ENCODE data around the gene RUFY2. TPM values are rescaled to one million over a fixed set of nuclear protein-coding genes. Genes with fewer than 3 reads are reported as not detected.

Gene RUFY2
- polyA plus RNA-seq, 6 donors from 2014 or later = 3.8 to 15.7 (median 11.1) TPM

- no peak for ATAC-seq (ENCODE audit: low read depth in 2 of 2)
- Mint-ChIP-seq H3K27ac (peak overlapping the region in 1 of 6 donors; percentile 47), H3K4me3 (peak overlapping the region in 1 of 8 donors; percentile 53)
Measured at GRCh38 chr10:68302503-68302823, 104.6 kb downstream of the RUFY2 start.

DNA sequence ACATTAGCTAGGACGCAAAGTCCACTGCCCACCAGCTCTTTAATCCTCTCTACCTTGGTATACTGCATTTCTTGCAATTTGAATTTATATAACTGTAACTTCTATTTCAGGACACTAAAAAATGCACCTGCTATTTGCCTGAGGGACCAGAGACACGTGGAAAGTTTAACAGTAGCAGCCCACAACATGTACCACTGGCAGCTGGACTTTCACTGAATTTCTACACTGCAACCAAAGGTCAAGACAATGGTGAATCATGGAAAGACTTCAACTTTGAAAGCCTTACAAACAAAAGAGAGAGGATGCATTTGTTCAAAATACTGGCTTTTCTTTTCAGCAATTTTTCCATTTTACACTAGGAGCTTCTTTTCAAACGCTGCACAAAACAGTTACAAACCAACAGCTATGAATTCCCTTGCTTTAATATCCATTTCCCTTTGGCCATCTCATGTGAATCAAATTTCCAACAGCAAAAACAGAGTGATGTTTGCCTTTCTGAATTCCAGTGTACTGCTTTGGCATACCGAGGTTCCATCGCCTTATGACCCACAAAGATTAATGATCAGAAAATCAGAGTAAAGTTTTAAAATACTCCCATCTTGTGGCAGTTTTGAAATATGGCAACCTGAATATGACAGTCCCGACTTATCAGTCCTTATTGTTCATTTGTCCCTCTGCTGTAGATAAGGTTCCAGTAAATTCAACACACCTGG is 105.1 kb downstream of the RUFY2 start:
- DNase-seq (peak; percentile 33), ATAC-seq (ENCODE audit: low read depth in 2 of 2) (peak; percentile 44 to 52)
- Mint-ChIP-seq H3K4me3 (peak overlapping the region in 7 of 8 donors; percentile 10 to 88 (median 60)), H3K9me3 (no peaks in the 10 kb centered on the region), H3K27me3 (no peaks in the 10 kb centered on the region), H3K27ac (peak overlapping the region in 2 of 6 donors; percentile 36 to 47), H3K4me1 (peaks cover 25 to 33% (median 27%) of the 10 kb centered on the region in 3 donors), H3K36me3 (no peaks in the 10 kb centered on the region)

More at GRCh38 chr10:68302503-68302823, 104.6 kb downstream of the RUFY2 start:
- H3K4me1 Mint-ChIP-seq = peaks cover 25 to 33% (median 27%) of the 10 kb centered on the region in 3 donors
- no peaks in the 10 kb centered on the region for H3K9me3 Mint-ChIP-seq
- DNase-seq = no peak
- no peaks in the 10 kb centered on the region for H3K36me3 Mint-ChIP-seq
- H3K27me3 Mint-ChIP-seq = no peaks in the 10 kb centered on the region

GRCh38 chr10:68301301-68301700 is 105.8 kb downstream of the RUFY2 start:
- H3K4me1 Mint-ChIP-seq = peaks cover 25 to 38% (median 27%) of the 10 kb centered on the region in 3 donors
- H3K36me3 Mint-ChIP-seq = no peaks in the 10 kb centered on the region
- ATAC-seq (ENCODE audit: low read depth in 2 of 2) = no peak
- no peaks in the 10 kb centered on the region for H3K9me3 Mint-ChIP-seq
- peak overlapping the region in 7 of 8 donors; percentile 35 to 88 (median 60) for H3K4me3 Mint-ChIP-seq
- peak overlapping the region in 4 of 6 donors; percentile 30 to 93 (median 76) for H3K27ac Mint-ChIP-seq
- DNase-seq = no peak
- H3K27me3 Mint-ChIP-seq = no peaks in the 10 kb centered on the region

DNA sequence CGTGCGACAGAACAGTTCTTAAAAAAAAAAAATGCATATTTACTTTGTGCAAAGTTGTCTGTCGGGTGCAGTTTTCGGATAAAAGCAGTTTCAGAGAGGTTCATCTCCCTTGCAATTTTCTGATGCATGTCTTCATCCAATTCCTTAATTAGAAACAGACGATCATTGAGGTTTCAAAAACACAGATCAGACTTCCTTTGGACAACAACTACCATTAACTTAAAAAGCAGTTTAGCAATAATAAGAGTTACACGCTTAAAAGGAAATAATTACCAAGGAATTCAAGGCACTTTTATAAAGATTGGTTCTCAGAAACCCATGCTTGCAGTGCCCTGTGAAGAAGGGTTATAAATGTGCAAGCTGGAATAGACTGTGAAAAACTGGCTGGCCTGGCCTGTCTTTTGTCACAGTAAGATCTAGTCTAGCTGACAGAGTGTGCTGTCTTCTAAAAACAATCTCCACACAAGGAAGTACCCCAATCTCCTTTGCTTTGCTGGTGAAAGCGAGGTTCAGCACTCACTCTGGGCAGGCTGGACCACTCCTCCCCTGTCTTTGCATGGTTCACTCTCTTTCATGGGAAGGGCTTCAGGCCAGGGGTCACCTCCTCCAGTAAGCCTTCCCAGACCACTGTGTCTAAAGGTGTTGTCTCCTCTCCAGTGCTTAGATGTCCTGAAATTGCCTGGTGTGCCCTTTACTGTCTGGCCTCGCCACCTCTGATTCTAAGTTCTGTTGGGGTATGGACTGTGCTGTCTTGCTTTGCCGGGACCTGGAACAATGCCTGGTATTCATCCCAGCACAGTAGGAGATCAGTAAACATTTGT is 110.0 kb downstream of the RUFY2 start:
- no peaks in the 10 kb centered on the region for H3K27me3 Mint-ChIP-seq
- no peaks in the 10 kb centered on the region for H3K9me3 Mint-ChIP-seq
- no peaks in the 10 kb centered on the region for H3K36me3 Mint-ChIP-seq
- DNase-seq (no peak), ATAC-seq (ENCODE audit: low read depth in 2 of 2) (no peak)
- peak overlapping the region in 2 of 6 donors; percentile 23 to 24 for H3K27ac Mint-ChIP-seq
- peak overlapping the region in 2 of 8 donors; percentile 22 to 63 for H3K4me3 Mint-ChIP-seq
- H3K4me1 Mint-ChIP-seq = peaks cover 23 to 35% (median 24%) of the 10 kb centered on the region in 3 donors

Other genes starting within 250 kb of the RUFY2 start
- gene ATOH7, start 175.2 kb downstream of the RUFY2 start, polyA plus RNA-seq (ENCODE audit: low read depth in 6 of 6) = under 1 TPM in 1 of 6 donors, not detected in 5; 0.23 TPM
- 100 to 1,000 TPM; 101 to 147 (median 126) TPM for gene HNRNPH3, start 75.2 kb downstream of the RUFY2 start, polyA plus RNA-seq (ENCODE audit: low read depth in 6 of 6)
- 1 to 10 TPM in 2 of 6 donors, under 1 TPM in 3, not detected in 1; 0.77 to 2.0 (median 1.00) TPM for gene PBLD, start 74.3 kb downstream of the RUFY2 start, polyA plus RNA-seq (ENCODE audit: low read depth in 6 of 6)
- 1 to 10 TPM in 3 of 6 donors, under 1 TPM in 2, not detected in 1; 0.42 to 1.8 (median 1.1) TPM for gene DNA2, start 64.7 kb upstream of the RUFY2 start, polyA plus RNA-seq (ENCODE audit: low read depth in 6 of 6)
- 10 to 100 TPM in 1 of 6 donors, 1 to 10 TPM in 5; 3.6 to 11.0 (median 5.1) TPM for gene SLC25A16, start 120.2 kb upstream of the RUFY2 start, polyA plus RNA-seq (ENCODE audit: low read depth in 6 of 6)
- under 1 TPM in 5 of 6 donors, not detected in 1; 0.58 to 0.97 (median 0.64) TPM for gene TET1, start 153.1 kb upstream of the RUFY2 start, polyA plus RNA-seq (ENCODE audit: low read depth in 6 of 6)

Measured in naive B cell (primary cell).